Left renal pelvis (tissue), 4 donors: ENCODE results near the gene CDH13. TPM values are rescaled to one million over a fixed set of nuclear protein-coding genes. Genes with fewer than 3 reads are reported as not detected.

Source experiments
- DNase-seq, 4 donors: peaks; one replicate each; pipeline ENCODE4 v3.0.0-alpha.2; 2013; ENCODE audit warnings: low read depth in 4 of 4, low spot score in 3 of 4
- polyA plus RNA-seq, 4 donors: library from polyadenylated mRNA; unstranded; fragments of 120-200 nt; gene quantifications; one replicate each; pipeline ENCODE4 v1.2.1, GENCODE V29; 2013; ENCODE audit not compliant: insufficient read length in 4 of 4

CDH13 gene
- polyA plus RNA-seq, 4 donors, result 4.9 to 18.0 (median 11.3) TPM

DNA sequence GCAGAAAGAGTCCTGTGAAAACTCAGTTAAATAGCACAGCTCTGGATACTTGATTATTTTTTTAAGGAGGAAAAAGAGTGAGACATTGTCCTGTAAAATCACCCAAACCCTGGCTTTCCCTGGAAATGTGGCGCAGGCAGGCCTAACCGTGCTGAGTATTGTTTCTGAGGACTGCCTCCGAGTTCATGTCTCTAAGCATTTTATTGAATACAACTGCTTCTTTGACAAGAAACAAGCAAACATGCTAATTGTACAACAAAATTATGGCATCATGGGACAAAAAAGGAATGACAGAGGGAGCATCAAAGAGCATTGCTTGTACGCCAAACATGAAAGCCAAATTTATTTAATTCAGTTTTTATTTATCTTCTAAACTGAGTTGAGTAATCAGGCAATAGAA, 1116.5 kb downstream of the CDH13 start:
- no peak for DNase-seq

DNA sequence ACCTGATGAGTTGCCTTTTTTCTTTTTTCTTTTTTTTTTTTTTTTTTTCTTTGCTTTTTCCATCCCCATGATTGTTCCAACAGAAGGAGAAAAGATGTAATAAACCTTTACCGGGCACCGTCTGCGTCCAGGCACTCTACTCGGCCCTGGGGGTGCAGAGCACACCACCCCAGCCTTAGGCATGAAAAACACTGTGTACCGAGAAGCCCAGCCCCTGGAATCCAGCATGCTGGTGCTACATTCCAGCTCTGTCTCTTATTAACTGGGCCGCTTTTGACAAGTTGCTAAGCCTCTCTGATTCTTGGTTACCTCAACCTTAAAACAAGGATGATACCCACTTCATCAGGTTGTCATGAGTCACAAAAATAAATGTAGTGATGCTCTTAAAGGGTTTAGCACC, 1117.0 kb downstream of the CDH13 start:
- DNase-seq, result no peak

DNA sequence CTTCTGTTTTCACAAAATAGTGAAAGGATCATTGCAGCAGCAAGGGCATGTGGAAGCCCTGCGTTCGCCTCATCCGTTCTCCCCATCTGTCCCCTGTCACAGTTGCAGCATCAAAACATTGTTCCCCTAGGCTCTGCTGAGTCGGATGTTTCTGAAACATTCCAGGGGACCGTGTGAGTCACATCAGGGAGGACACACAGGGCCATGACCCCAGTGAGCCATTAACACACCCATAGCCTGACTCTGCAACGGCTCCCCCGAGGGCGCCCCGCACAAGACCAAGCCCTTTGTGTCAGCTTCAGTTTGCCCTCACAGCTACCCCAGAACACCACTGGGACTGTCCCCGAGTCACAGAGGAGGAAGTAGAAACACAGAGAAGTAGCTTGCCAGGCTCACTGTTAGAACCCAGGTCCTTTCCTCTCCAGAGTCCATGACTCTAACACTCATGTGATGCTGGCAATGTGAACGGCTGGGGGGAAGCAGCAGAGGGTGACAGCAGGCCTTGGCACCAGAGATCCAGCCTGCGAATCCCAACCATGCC, 1117.7 kb downstream of the CDH13 start:
- DNase-seq, result no peak

DNA sequence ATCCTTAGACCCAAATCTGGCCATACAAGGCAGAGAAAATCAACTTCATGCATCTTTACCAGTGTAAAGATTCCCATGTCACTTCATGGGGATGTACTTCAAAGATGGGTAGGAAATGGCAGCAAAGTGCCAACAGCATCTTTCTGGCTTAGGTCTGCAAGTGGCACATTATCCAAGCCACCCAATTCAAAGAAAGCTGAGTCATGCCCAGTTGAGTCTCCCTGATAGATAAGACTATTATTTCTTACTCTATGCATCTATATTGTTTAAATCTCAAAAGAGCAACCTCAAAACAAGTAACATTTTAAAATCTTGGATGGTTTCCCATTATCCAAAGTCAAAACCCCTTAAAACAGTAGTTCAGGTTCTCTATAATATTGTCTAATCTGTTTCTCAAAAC, 1119.8 kb downstream of the CDH13 start:
- DNase-seq, result no peak

DNA sequence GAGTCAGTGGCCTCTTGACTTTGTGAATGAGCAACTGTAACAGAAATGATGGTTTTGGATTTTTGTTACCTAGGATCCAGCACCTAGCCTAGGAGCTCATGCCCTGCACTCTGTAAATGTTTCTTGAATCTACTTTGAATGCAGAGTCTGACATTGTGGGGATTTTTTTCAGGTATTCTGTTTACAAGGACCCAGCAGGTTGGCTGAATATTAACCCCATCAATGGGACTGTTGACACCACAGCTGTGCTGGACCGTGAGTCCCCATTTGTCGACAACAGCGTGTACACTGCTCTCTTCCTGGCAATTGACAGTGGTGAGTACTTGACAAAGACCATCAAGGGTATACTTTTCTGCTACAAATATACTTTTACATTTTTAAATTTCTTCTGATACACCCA, 1121.2 kb downstream of the CDH13 start:
- DNase-seq, result no peak

DNA sequence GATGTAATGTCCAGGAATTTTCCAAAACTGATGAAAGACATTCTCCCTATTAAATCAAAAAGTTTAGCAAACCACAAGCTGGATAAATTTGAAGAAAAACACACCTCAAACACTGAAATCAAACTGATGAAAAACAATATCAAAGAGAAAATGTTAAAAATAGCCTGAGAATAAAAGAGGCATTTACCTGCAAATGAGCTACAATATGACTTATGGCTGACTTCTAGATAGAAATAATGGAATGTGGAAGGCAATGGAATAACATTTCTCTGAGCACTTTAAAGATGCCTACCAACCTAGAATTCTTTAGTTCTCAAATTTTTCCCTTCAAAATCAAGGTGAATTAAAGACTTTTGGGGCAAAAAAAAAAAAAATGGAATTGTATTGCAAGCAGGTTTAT, 1128.6 kb downstream of the CDH13 start:
- DNase-seq, result no peak

DNA sequence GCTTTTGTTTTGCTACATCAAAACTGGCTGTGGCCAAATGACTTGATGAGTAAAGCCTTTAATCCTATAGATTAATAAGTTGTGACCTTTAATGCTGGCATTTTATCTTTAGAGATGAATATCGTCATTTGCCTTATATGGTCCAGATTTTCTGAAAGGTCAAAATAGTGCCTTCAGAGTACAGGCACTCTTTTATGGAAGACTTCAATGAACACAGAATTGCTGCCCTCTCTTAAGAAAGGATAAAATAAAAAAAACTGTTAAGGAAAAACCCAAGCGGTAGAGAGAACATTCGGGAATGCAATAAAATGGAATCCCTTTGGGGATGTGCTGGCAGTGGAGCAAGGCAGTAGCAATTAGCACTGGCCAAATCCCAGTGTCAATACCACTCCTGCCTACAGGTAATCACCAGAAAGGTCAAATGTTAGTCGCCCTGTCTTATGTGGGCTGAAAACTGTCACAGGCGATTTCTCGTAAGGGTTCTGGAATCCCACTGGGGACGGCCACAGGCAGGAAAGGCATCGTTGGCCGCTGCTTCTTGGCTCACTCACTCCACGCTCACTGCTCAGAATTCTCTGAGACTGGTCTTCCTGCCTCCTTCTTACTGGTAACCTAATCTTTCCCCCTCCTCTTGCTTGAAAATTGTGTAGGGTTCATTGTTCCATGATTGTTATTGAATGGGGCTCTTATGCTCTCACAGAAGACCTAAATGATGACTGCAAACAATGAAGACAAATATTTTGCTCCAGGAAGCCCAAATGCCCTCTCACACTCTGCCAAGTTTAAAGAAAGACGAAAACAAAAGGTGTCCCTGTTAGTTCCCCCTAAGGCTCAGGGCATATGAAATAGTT, 1135.6 kb downstream of the CDH13 start:
- DNase-seq, result no peak

DNA sequence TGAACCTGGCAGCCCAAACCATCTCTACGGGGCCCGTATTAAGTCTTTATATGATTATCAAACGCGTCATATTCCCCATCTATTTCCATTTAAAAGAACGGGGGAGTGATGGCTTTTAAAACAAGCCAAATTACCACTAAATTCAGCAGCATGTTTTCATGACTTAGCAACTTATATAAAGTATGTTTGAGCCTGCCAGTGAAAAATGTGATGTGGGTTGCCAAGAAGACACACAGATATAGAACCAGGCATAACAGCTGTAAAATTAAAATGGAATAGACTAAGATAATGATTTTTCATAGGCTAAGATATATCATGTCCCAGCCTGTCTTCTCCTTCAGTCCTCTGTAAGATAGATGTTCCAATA, 1136.2 kb downstream of the CDH13 start:
- DNase-seq, result no peak

DNA sequence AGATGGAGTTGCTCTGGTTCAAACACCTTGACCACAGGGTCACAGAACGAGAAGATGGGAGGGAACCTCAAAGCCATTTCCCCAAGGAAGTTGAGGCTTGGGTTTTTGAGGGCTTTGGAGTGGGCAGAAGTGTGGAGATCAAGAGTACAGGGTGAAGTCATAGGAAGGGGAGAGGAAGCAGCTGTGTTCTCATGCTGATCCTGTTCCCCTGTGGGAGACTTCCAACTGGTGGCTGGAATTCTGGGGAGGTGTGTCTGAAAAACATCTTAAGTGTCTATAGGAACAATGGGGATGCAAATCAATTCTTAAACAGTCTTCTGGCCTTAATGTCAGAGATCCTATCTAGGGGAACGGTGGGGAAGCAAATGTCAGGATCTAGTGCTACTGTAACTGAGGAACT, 1142.2 kb downstream of the CDH13 start:
- no peak for DNase-seq

DNA sequence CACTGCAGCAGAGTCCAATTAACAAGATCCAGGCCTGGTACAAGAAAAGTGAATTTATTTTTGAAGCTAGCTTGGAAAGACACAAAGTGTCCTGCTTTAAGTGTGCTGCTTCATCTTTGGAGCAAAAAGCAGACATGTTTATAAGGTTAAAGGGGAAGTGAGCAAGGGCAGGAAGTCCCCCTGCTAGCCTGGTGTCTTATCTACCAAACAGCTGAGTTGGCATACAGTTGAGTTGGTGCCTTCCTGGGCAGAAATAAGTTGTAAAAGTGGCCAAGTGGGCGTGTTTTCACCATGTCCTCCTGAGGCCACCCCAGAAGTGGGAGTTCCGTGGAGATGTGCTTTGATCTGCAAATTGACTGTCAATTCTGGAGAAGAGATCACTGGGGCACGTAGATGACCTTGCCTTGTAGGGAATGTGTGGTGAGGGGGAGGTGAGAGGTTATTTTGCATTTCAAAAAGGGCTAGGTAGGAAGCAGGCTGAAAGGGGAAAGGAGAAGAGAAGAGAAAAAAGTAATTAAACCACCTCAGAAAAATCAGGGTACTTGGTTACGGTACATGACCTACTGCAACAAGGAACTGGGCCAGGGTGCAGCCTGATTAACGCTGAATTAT, 1142.7 kb downstream of the CDH13 start:
- DNase-seq, result no peak

DNA sequence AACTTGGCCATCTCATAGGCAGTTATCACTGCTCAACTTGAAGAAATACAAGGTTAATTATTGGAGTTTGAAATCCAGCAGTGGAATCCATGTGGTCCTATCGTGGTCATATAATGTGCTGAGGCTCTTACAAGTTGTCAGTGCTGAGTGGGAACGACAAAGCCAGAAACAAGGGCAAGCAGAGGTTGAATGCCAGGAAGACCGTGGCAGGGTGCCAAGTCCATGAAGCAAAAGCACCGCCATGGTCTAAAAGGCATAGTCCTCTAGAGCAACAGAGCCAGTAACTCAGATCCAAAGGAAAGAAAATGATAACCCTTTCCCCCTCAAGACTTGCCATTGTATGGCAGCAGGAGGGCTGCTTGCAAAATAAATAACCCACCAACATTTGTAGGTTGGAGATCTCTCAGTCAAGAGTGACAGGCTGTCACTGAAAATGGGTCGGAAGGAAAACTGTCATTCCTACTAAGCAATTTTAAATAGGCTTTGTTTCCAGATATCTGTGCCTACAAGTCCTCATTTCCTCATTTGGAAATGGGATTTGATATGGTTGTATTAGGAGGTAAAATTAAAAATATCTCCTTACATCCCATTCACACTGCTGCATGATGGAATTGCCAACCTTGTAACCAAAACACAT, 1144.7 kb downstream of the CDH13 start:
- no peak for DNase-seq

DNA sequence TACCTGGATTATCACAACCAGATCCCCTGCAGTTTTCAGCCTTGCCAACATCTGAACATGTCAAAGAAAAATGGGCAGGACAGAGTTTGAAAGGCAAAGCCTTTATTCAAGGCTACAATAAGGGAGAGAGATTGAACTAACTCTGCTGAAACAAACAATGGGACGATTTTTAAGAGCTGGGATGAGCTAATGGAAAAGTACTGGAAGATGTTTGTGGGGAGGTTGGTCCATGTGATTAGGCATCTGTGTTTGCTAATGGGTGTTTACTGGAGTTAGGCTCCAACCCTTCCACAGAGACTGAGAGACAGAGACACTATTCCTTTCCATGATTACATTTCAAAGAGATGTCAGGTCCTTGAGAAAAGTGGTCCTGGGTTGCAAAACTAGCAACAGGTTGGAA, 1146.0 kb downstream of the CDH13 start:
- no peak for DNase-seq

DNA sequence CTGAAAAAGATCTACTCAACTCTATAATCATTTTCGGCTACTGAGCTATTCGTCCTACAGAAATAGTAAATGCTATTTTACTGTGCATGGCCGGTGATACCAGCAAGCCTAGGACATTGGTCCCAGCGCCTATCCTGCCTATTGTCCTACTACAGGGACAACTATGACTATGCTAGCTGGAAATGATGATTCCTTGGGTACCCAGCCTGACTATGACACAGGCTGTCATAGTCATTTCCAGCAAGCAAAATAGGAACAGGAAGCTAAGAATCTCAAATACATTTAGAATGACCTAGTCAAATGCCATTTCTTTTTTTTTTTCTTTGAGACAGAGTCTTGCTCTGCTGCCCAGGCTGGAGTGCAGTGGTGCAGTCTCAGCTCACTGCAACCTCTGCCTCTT, 1147.3 kb downstream of the CDH13 start:
- no peak for DNase-seq

DNA sequence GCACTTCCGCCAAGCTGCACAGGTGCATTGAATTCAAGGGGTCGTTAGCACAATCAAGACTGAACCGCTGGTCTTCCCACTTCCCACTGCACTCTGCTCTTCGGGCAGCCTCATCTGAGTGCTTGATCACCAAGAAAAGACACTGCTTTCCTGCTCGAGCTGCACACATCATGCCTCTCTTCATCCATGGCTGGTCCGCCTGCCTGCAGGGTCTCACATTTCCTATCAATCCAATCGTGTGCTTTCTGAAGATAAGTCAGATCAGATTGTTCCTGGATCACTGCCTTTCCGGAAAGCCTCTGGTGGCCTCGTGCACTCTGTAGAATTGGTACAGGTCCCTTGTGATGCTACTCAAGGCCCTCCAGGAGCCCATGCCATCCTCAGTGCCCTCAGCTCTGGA, 1150.2 kb downstream of the CDH13 start:
- no peak for DNase-seq

DNA sequence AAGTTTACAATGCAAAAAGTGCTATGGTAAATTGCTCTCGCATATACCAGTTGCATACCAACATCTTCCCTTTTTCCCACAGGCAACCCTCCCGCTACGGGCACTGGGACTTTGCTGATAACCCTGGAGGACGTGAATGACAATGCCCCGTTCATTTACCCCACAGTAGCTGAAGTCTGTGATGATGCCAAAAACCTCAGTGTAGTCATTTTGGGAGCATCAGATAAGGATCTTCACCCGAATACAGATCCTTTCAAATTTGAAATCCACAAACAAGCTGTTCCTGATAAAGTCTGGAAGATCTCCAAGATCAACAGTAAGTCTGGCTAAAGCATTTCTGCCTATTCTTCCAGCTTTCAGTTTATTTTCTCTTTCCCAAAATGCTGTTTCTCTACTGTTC, 1153.1 kb downstream of the CDH13 start:
- no peak for DNase-seq

DNA sequence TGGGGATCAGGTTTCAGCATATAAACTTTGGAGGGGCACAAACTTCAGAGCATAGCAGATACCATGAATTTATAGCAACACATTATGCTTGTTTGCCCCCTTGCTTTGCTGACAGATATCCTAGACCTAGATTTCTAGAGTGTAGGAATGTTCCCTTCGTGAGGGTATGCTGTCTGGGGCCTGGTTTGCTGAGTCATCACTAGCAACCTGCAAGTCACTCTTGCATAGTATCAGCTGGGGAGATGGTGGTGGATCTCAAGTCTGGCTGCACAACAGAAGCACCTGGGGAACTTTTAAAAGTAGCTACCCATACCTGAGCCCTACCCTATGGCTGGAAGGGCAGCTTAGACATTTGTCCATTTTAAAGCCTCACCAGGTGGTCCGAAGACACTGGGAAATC, 1158.7 kb downstream of the CDH13 start:
- DNase-seq, result no peak

DNA sequence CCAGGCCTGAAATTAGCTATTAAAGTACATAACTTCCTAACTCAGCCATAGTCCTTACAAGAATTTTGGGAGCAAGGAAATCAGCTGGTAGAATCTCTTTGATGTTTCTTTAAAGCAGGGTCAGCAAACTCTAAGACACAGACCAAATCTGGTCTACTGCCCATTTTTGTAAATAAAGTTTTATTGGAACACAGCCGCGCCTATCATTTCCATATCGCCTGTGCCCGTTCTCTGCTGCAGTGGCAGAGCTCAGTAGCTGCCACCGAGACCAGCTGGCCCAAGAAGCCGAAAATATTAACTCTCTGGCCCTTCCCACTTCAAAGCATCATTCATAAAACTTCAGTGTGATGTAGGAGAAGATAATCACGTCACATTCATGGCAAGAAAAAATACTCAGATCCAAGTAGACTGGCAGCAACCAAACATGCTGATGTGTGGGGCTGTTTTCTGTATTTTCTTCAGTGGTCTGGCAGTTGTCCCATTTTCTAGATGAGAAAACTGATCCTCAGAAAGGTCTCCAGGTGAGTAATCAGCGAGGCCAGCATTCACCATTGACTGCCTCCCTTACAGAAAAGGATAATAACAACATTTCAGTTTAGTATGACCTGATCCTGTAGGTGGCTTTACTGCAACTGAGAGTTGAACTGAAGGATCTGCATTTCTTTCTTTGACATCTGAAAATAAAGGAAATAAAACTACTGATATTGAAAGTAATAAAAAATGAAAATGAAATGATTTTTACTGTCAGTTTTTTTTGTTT, 1163.1 kb downstream of the CDH13 start:
- no peak for DNase-seq

DNA sequence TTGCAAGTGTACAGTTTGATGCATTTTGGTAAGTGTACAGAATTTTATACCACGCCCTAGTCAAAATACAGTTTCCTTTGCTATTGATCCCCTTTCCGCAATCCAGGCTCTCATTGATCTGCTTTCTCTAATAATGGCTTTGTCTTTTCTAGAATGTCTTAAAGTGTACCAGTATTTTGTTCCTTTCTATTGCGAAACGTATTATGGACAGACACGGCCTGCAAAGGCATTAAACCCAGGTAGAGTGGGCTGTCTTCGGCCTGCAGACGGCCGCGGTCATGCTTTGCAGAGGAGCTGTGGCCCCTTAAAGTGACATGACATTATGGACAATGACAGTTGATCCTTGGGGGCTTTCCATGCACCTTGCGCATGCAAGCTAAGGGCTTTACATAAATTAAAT, 1165.1 kb downstream of the CDH13 start:
- no peak for DNase-seq

DNA sequence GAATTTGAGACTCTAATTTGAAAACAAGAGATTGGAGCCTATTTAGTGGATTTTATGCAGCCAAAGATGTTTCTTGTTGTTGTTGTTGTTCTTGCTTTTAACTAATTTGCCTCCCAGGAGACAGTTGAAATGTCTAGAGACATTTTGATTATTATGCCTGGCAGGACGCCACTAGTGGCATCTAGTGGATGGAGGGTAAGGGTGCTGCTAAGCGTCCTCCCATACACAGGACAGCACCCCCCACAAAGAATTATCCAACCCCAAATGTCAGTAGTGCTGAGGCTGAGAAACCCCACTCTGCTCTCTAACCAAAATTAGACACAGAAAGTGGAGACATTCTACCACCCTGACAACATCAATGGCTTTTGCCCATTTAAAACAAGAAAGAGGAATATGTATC, 1165.6 kb downstream of the CDH13 start:
- DNase-seq, result no peak

DNA sequence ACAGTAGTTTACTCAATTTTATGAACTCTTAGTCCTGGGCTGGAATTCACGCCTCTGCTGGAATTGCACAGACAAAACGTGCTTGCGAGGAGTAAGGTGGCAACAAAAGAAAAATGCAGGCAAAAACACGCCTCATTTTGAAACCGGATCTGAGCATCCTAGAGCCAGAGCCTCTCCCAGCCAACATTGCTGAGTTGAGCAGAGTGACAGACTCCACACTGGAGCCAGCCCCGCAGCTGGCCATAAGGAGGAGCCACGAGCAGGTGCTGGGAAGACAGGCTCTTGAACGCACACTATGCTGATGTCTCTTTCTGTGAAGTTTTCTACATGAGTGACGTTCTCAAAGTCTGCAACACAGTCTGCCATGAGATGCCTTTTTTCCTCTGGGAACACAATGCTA, 1166.4 kb downstream of the CDH13 start:
- no peak for DNase-seq
